Endothelial cell of umbilical vein (primary cell): ENCODE data around the gene PANK3. TPM values are rescaled to one million over a fixed set of nuclear protein-coding genes. Genes with fewer than 3 reads are reported as not detected.
"Not testable (repeated sequence)": the region's sequence is repeated elsewhere in the genome, so short reads cannot be mapped to it uniquely, and the experiment has no call there.

Source experiments
- BruUV-seq: library from RNA; stranded (reverse); fragments of 400-500 nt; replicated peaks from 2 replicates; lab custom pipeline; 2021; lab: Mats Ljungman, UMichigan
- CTCF ChIA-PET: fragments of 300-600, 350-600 bp; sonication (Branson Sonifier 250); formaldehyde crosslinking; loops from one replicate; lab custom pipeline; 2021; ENCODE audit warnings: antibody characterized with exemption, inconsistent platforms; lab: Charles Lee
- POLR2A ChIA-PET: fragments of 300-600, 350-600 bp; sonication (Branson Sonifier 250); formaldehyde crosslinking; loops from one replicate; lab custom pipeline; 2021; ENCODE audit warnings: antibody characterized with exemption, inconsistent platforms; lab: Charles Lee
- DNase-seq: peaks from one replicate; pipeline ENCODE4 v3.0.0-alpha.2; 2011; ENCODE audit warnings: low read depth, low spot score
- FAIRE-seq: peaks from 2 replicates; lab custom pipeline; 2011; peaks lifted over from hg19 to GRCh38; lab: Jason Lieb, UNC
- H2AFZ ChIP-seq: 2 replicates; pipeline ENCODE4 v1.6.0; 2012; ENCODE audit warnings: low read depth, low read length, control low read depth, inconsistent platforms
- H3K27ac ChIP-seq: 2 replicates; pipeline ENCODE4 v1.5.1; 2011; ENCODE audit warnings: low read depth, mild to moderate bottlenecking, control low read depth, low read length, moderate library complexity; ENCODE audit not compliant: insufficient read depth
- H3K27me3 ChIP-seq, 2 experiments: 2 replicates each; pipeline versions ENCODE4 v1.6.0 to v1.6.1; 2011; ENCODE audit warnings: low read length in 2 of 2, mixed read lengths in 1 of 2; ENCODE audit not compliant: control insufficient read depth in 2 of 2, insufficient read depth in 2 of 2
- H3K36me3 ChIP-seq, 2 experiments: 2 replicates in 1 of 2; 3 replicates in 1 of 2; pipeline ENCODE4 v1.5.1; 2011; ENCODE audit warnings: low read length in 2 of 2, mild to moderate bottlenecking in 1 of 2, moderate library complexity in 1 of 2; ENCODE audit not compliant: control insufficient read depth in 2 of 2, insufficient read depth in 2 of 2; ENCODE audit errors: extremely low read depth in 1 of 2
- H3K4me1 ChIP-seq: 3 replicates; pipeline ENCODE4 v1.5.1; 2011; ENCODE audit warnings: mild to moderate bottlenecking, low read length; ENCODE audit not compliant: control insufficient read depth, insufficient read depth; ENCODE audit errors: extremely low read depth
- H3K4me2 ChIP-seq: 2 replicates; pipeline ENCODE4 v1.6.1; 2011; ENCODE audit warnings: low read length, control low read depth, mixed read lengths; ENCODE audit not compliant: insufficient read depth
- H3K4me3 ChIP-seq, 3 experiments: fragments of 200-600 bp in 1 of 3; sonication (generic), shearing (Covaris generic) in 1 of 3; replicated peaks in 1 of 3; 2 replicates each; pipeline ENCODE4 v1.5.1; 2011 to 2016; ENCODE audit warnings: control low read depth in 3 of 3, low read length in 3 of 3, mild to moderate bottlenecking in 2 of 3, inconsistent platforms in 1 of 3, low read depth in 1 of 3, moderate library complexity in 1 of 3; ENCODE audit not compliant: insufficient read depth in 1 of 3
- H3K79me2 ChIP-seq: 2 replicates; pipeline ENCODE4 v1.6.0; 2012; ENCODE audit warnings: low read length, inconsistent platforms; ENCODE audit not compliant: control insufficient read depth, insufficient read depth
- H3K9ac ChIP-seq: replicated peaks from 2 replicates; pipeline ENCODE3; 2011; ENCODE audit warnings: low read length, control low read depth; ENCODE audit not compliant: insufficient read depth; ENCODE audit errors: extremely low read depth
- H3K9me1 ChIP-seq: replicated peaks from 3 replicates; pipeline ENCODE4 v1.6.0; 2011; ENCODE audit warnings: mild to moderate bottlenecking, low read length; ENCODE audit not compliant: control insufficient read depth, insufficient read depth; ENCODE audit errors: extremely low read depth
- H3K9me3 ChIP-seq: replicated peaks from 2 replicates; pipeline ENCODE4 v1.5.1; 2012; ENCODE audit warnings: low read length, inconsistent platforms; ENCODE audit not compliant: control insufficient read depth, insufficient read depth
- H4K20me1 ChIP-seq: replicated peaks from 2 replicates; pipeline ENCODE3; 2011; ENCODE audit warnings: mild to moderate bottlenecking, low read length; ENCODE audit not compliant: control insufficient read depth, insufficient read depth; ENCODE audit errors: extremely low read depth
- EZH2 ChIP-seq: IDR thresholded peaks from 2 replicates; pipeline ENCODE4 v1.6.1; 2012; ENCODE audit warnings: borderline replicate concordance, low read depth, mild to moderate bottlenecking, moderate library complexity, low read length, inconsistent platforms; ENCODE audit not compliant: severe bottlenecking
- FOS ChIP-seq: IDR thresholded peaks from 2 replicates; pipeline ENCODE4 v1.6.1; 2011; ENCODE audit warnings: mild to moderate bottlenecking, low read length, moderate library complexity, borderline replicate concordance; ENCODE audit not compliant: insufficient read depth
- JUN ChIP-seq: IDR thresholded peaks from 2 replicates; pipeline ENCODE4 v1.6.1; 2011; ENCODE audit warnings: borderline replicate concordance, low read depth; ENCODE audit not compliant: insufficient read length, insufficient read depth
- MYC ChIP-seq: IDR thresholded peaks from one replicate; pipeline ENCODE4 v1.6.1; 2011; ENCODE audit warnings: mild to moderate bottlenecking, low read depth, low read length
- POLR2A ChIP-seq: IDR thresholded peaks from 2 replicates; pipeline ENCODE4 v1.6.1; 2012; ENCODE audit warnings: low read depth, mild to moderate bottlenecking, control low read depth, low read length
- POLR2AphosphoS5 ChIP-seq: IDR thresholded peaks from 2 replicates; pipeline ENCODE4 v1.6.1; 2012; ENCODE audit warnings: low read depth, mild to moderate bottlenecking, control low read depth, low read length, moderate library complexity; ENCODE audit not compliant: insufficient read depth
- dilution Hi-C: fragments of 300-500 bp; cut with MboI; formaldehyde crosslinking; loops from one replicate; pipeline ENCODE4 v1.15.0; 2019; ENCODE audit warnings: low sequenced_read_pairs; ENCODE audit not compliant: extremely low pct_ligation_motif_present
- intact Hi-C: fragments of 100-400 bp; cut with micrococcal nuclease; formaldehyde crosslinking; loops from one replicate; pipeline ENCODE4 v1.10.0; 2022
- polyA plus RNA-seq, 4 experiments: library from polyadenylated mRNA; depleted of rRNA in 3 of 4; stranded (reverse) in 3 of 4; unstranded in 1 of 4; fragments of >200 nt; gene quantifications; 2 replicates each; pipeline versions ENCODE4 v1.2.1 to v1.2.3, GENCODE V29; 2011 to 2012; ENCODE audit warnings: missing spikeins in 1 of 4
- total RNA-seq: library from RNA; stranded (reverse); gene quantifications from 2 replicates; pipeline ENCODE4 v1.2.3, GENCODE V29; 2021
- TF ChIP-seq, protein P1 (sequence below): IDR thresholded peaks from 2 replicates; pipeline ENCODE4 v1.6.1; 2011; ENCODE audit not compliant: insufficient read depth, insufficient read length
- TF ChIP-seq, protein P2 (sequence below), 2 donors: IDR thresholded peaks; 1 replicate in 1 of 2; 2 replicates in 1 of 2; pipeline ENCODE4 v1.5.1; 2011; ENCODE audit warnings: low read length in 2 of 2, mild to moderate bottlenecking in 2 of 2, moderate library complexity in 2 of 2, control low read depth in 1 of 2, inconsistent platforms in 1 of 2, low read depth in 1 of 2; ENCODE audit not compliant: insufficient read depth in 1 of 2; ENCODE audit errors: extremely low read depth in 1 of 2

Gene PANK3
- total and polyA plus RNA-seq, 2 donors (not counting 3 experiments of a cell fraction or from before 2014, with no cell fraction given): 8.1 to 78.8 TPM

DNA sequence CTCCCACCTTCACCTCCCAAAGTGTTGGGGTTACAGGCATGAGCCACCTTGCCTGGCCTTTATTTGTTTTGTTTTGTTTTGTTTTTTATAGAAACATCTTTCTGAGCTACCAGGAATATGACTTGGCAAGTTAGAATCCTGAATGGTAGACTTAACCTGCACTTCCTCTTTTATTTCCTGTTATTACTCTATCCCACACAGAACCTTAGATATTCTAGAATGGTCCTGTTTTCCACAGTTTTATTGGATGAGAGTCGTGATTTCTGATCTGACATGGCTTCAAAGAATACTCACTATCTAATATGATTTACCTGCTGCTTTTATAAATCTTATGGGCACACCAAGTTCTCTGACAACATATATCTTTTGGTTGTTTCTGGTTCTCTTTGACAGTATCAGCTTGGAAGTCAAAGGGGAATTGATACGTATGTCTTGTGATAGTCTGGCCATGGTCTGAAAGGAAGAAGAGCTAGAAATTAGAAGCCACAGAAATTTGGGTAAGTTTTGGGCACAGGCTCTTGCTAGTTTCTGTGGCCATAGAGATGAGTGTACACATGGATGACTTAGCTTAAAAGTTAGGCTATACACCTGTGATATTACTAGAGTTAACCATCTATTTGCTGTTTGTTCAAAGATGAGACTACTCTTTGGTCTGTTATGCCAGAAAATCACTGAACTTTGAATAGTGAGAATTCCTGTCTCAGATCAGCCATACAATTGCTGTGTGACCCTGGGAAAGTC is 4.7 kb upstream of the PANK3 start:
- peaks cover 2% of the 10 kb centered on the region for H3K79me2 ChIP-seq
- CTCF ChIA-PET: no interaction called here
- H3K4me3 ChIP-seq: no peak overlapping the region
- no peak for DNase-seq
- peaks cover 4% of the 10 kb centered on the region for H3K4me1 ChIP-seq
- POLR2A ChIA-PET: no interaction called here
- no peak overlapping the region for H3K9ac ChIP-seq
- no peaks in the 10 kb centered on the region for H3K9me3 ChIP-seq
- FAIRE-seq: peak; percentile 12
- no peak overlapping the region for H2AFZ ChIP-seq
- no peak overlapping the region for H3K4me2 ChIP-seq
- no peaks in the 10 kb centered on the region for H3K36me3 ChIP-seq
- H3K27me3 ChIP-seq: peaks cover 2 to 5% of the 10 kb centered on the region in 2 experiments
- BruUV-seq: no TSS peak
- H3K9me1 ChIP-seq: no peaks in the 10 kb centered on the region
- no peak overlapping the region for H3K27ac ChIP-seq
- TF ChIP-seq POLR2AphosphoS5 (no peak), MYC (no peak), POLR2A (no peak), JUN (no peak), FOS (no peak), EZH2 (no peak)
- TF ChIP-seq, protein P1, sequence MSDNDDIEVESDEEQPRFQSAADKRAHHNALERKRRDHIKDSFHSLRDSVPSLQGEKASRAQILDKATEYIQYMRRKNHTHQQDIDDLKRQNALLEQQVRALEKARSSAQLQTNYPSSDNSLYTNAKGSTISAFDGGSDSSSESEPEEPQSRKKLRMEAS: no peak
- TF ChIP-seq, protein P2, sequence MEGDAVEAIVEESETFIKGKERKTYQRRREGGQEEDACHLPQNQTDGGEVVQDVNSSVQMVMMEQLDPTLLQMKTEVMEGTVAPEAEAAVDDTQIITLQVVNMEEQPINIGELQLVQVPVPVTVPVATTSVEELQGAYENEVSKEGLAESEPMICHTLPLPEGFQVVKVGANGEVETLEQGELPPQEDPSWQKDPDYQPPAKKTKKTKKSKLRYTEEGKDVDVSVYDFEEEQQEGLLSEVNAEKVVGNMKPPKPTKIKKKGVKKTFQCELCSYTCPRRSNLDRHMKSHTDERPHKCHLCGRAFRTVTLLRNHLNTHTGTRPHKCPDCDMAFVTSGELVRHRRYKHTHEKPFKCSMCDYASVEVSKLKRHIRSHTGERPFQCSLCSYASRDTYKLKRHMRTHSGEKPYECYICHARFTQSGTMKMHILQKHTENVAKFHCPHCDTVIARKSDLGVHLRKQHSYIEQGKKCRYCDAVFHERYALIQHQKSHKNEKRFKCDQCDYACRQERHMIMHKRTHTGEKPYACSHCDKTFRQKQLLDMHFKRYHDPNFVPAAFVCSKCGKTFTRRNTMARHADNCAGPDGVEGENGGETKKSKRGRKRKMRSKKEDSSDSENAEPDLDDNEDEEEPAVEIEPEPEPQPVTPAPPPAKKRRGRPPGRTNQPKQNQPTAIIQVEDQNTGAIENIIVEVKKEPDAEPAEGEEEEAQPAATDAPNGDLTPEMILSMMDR (IDR thresholded peaks at IDR 0.05; ENCODE audit: extremely low read depth in 1 of 2, insufficient read depth in 1 of 2, low read depth in 1 of 2, low read length in 2 of 2): no peak
- intact Hi-C loops (no loop called here), dilution Hi-C loops (no loop called here)
- no peaks in the 10 kb centered on the region for H4K20me1 ChIP-seq

DNA sequence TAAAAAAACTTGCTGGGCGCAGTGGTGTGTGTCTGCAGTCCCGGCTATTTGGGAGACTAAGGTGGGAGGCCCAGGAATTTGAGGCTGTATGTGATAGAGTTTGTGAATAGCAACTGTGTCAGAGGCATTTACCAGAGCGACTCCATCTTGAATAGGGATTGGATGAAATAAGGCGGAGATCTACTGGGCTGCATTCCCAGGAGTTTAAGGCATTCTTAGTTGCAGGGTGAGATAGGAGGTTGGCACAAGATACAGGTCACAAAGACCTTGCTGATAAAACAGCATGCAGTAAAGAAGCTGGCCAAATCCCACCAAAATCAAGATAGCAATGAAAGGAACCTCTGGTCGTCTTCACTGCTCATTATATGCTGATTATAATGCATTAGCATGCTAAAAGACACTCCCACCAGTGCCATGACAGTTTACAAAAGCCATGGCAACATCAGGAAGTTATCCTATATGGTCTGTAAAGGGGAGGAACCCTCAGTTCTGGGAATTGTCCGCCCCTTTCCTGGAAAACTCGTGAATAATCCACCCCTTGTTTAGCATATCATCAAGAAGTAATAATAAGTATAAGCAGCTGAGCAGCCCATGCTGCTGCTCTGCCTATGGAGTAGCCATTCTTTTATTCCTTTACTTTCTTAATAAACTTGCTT is 1.8 kb upstream of the PANK3 start:
- FAIRE-seq, DNase-seq, H4K20me1 ChIP-seq, H3K9me1 ChIP-seq, H3K36me3 ChIP-seq, H3K27me3 ChIP-seq, H2AFZ ChIP-seq, intact Hi-C loops, CTCF ChIA-PET, dilution Hi-C loops, H3K27ac ChIP-seq, H3K9ac ChIP-seq, BruUV-seq, H3K9me3 ChIP-seq, H3K4me3 ChIP-seq, H3K4me2 ChIP-seq: not testable (repeated sequence)
- Histone ChIP-seq H3K4me1 (peaks cover 24% of the 10 kb centered on the region), H3K79me2 (peaks cover 32% of the 10 kb centered on the region)
- POLR2A ChIA-PET: interaction anchor here (1.3 kb wide), 1 partner anchor 94 kb away, joined by 4 read pairs; no protein-coding TSS in a partner anchor
